Loucy (cell line): ENCODE measurements around the gene PTPA.
A peak's percentile ranks its signal among the peaks of the same experiment; 100 is the strongest.

Experiments
- H2AFZ ChIP-seq: fragments of 200-600 bp; sonication (generic); 2 replicates; pipeline ENCODE4 v1.6.0; 2016; ENCODE audit warnings: antibody characterized with exemption, mild to moderate bottlenecking, low read length, moderate library complexity
- H3F3A ChIP-seq: fragments of 200-600 bp; 2 replicates; pipeline ENCODE4 v1.6.0; 2016; ENCODE audit warnings: antibody characterized with exemption, low read depth, mild to moderate bottlenecking
- H3K27me3 ChIP-seq: fragments of 200-600 bp; sonication (generic); 2 replicates; pipeline ENCODE4 v1.6.1; 2014; ENCODE audit warnings: low read length, mild to moderate bottlenecking; ENCODE audit not compliant: insufficient read depth, poor library complexity, severe bottlenecking
- H3K36me3 ChIP-seq: fragments of 200-600 bp; sonication (generic); 2 replicates; pipeline ENCODE4 v1.6.1; 2016; ENCODE audit warnings: low read length; ENCODE audit not compliant: insufficient read depth
- H3K4me1 ChIP-seq: fragments of 200-600 bp; sonication (generic); 2 replicates; pipeline ENCODE4 v1.5.1; 2014; ENCODE audit warnings: low read length, mild to moderate bottlenecking; ENCODE audit not compliant: insufficient read depth, poor library complexity, severe bottlenecking
- H3K4me2 ChIP-seq: fragments of 200-600 bp; sonication (generic); 2 replicates; pipeline ENCODE4 v1.6.0; 2014; ENCODE audit warnings: antibody characterized with exemption, low read length, low read depth, mild to moderate bottlenecking; ENCODE audit not compliant: poor library complexity, severe bottlenecking
- H3K4me3 ChIP-seq: fragments of 200-600 bp; sonication (generic); 2 replicates; pipeline ENCODE4 v1.5.1; 2014; ENCODE audit warnings: low read length, mild to moderate bottlenecking, mixed read lengths; ENCODE audit not compliant: poor library complexity, severe bottlenecking
- H3K79me2 ChIP-seq: fragments of 200-600 bp; sonication (generic); 2 replicates; pipeline ENCODE4 v1.6.1; 2014; ENCODE audit warnings: low read length; ENCODE audit not compliant: insufficient read depth
- H3K9ac ChIP-seq: fragments of 200-600 bp; sonication (generic); 2 replicates; pipeline ENCODE4 v1.6.0; 2014; ENCODE audit warnings: mild to moderate bottlenecking, low read depth, low read length, moderate library complexity; ENCODE audit not compliant: poor library complexity, severe bottlenecking
- H3K9me2 ChIP-seq: fragments of 200-600 bp; sonication (generic); replicated peaks from 2 replicates; pipeline ENCODE4 v1.6.1; 2016; ENCODE audit warnings: low read depth, low read length, mixed read lengths
- H3K9me3 ChIP-seq: fragments of 200-600 bp; sonication (generic); 2 replicates; pipeline ENCODE4 v1.6.1; 2014; ENCODE audit warnings: mild to moderate bottlenecking, antibody characterized with exemption, low read length, low read depth; ENCODE audit not compliant: insufficient read depth
- H4K20me1 ChIP-seq: fragments of 200-600 bp; sonication (generic); 2 replicates; pipeline ENCODE4 v1.6.0; 2014; ENCODE audit warnings: antibody characterized with exemption, low read length, mild to moderate bottlenecking; ENCODE audit not compliant: insufficient read depth, poor library complexity, severe bottlenecking
- EZH2phosphoT487 ChIP-seq: fragments of 200-600 bp; IDR thresholded peaks from 2 replicates; pipeline ENCODE4 v1.6.1; 2018; ENCODE audit warnings: antibody characterized with exemption, mild to moderate bottlenecking, moderate library complexity, borderline replicate concordance
- TF ChIP-seq, protein P1 (sequence below): fragments of 200-600 bp; sonication (generic); conservative IDR thresholded peaks from 2 replicates; pipeline ENCODE4 v1.5.1; 2014; ENCODE audit warnings: mild to moderate bottlenecking, antibody characterized with exemption, low read length

Gene PTPA

DNA sequence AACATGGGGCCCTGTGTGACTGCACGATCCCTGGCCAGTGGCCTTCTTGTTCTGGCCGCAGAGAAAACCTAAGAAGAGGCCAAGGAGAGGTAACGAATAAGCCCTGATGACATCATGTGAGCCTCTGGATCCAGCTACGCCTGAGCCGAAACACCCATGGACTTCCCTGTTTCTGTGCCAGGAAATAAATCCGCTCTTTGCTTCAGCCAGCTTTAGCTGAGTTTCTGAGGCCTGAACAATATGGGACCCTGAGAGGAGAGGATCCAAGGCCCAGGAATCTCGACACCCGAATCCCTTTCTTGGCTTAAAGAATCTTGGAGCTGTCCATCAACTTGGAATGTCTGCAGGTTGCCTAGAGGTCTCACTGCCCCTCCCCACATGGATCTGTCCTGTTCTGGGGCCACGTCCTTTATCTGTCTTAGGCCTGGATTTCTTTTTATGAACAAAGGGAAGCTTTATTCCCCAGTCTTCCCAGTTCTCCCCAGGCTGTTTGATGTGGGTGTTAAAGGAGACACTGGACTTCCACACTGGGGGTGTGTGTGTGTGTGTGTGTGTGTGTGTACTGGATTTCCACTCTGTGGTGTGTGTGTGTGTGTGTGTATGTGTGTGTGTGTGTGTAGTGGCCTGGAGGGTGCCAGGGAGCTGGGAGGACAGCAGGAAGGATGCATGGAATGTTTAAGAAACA lies 53.2 kb downstream of the PTPA start:
- no peaks in the 10 kb centered on the region for H3F3A ChIP-seq
- H3K4me1 ChIP-seq: peaks cover 17% of the 10 kb centered on the region
- H3K9me2 ChIP-seq: no peaks in the 10 kb centered on the region
- no peak overlapping the region for H3K4me3 ChIP-seq
- no peak overlapping the region for H2AFZ ChIP-seq
- H3K79me2 ChIP-seq: no peaks in the 10 kb centered on the region
- H3K4me2 ChIP-seq: no peak overlapping the region
- H3K9ac ChIP-seq: no peak overlapping the region
- H3K27me3 ChIP-seq: no peaks in the 10 kb centered on the region
- no peaks in the 10 kb centered on the region for H4K20me1 ChIP-seq
- H3K9me3 ChIP-seq: no peaks in the 10 kb centered on the region
- no peaks in the 10 kb centered on the region for H3K36me3 ChIP-seq
- TF ChIP-seq, protein P1, sequence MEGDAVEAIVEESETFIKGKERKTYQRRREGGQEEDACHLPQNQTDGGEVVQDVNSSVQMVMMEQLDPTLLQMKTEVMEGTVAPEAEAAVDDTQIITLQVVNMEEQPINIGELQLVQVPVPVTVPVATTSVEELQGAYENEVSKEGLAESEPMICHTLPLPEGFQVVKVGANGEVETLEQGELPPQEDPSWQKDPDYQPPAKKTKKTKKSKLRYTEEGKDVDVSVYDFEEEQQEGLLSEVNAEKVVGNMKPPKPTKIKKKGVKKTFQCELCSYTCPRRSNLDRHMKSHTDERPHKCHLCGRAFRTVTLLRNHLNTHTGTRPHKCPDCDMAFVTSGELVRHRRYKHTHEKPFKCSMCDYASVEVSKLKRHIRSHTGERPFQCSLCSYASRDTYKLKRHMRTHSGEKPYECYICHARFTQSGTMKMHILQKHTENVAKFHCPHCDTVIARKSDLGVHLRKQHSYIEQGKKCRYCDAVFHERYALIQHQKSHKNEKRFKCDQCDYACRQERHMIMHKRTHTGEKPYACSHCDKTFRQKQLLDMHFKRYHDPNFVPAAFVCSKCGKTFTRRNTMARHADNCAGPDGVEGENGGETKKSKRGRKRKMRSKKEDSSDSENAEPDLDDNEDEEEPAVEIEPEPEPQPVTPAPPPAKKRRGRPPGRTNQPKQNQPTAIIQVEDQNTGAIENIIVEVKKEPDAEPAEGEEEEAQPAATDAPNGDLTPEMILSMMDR: no peak
- no peak for TF ChIP-seq EZH2phosphoT487

GRCh38 chr9:129165198-129165597 lies 54.0 kb downstream of the PTPA start:
- Histone ChIP-seq H3K9ac (no peak overlapping the region), H3K27me3 (no peaks in the 10 kb centered on the region), H3K9me3 (no peaks in the 10 kb centered on the region)

DNA sequence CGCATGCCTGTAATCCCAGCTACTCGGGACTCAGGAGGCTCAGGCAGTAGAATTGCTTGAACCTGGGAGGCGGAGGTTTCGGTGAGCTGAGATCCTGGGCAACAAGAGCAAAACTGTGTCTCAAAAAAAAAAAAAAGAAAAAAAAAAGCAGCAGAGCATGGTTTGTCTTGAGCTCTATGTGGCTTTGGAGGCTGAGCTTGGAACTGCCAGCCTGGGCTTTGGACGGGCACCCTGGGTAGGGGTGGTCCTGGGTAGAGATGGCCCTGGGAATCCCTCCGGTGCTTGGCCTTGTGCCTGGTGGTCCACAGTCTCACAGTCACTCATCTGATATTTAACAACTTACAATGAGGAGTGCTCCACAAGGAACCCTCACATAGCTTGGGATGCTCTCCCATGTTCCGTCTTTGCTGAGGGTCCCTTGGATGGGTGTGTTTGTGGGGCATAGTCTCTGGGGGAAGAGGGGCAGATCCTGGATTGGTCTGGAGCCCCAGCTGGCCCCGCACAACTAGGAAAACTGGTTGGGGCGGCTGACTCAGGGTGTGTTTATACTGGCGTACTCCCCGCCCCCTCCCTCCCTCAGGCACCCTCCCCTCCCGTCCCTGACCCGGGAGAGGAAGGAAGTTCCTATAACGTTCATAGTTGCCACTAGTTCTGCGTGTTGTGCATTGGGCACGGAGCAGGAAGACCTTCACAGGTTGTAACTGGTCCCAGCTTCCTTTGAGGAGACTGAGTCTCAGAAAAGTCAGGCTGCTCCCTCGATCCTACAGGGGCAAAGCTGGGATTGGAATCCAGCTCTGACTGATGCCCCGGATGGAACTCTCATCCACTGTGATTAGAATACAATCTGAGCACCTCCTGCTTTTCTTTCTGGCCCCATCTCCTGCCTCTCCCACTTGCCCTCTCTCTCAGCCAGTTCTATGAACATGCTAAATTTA lies 55.7 kb downstream of the PTPA start:
- peak overlapping the region; percentile 72 for H3K9ac ChIP-seq
- peak overlapping the region; percentile 30; the same call in 1 of the 2 replicates for H2AFZ ChIP-seq
- TF ChIP-seq EZH2phosphoT487: no peak
- TF ChIP-seq, protein P1: no peak
- H3F3A ChIP-seq: no peaks in the 10 kb centered on the region
- no peaks in the 10 kb centered on the region for H3K79me2 ChIP-seq
- peaks cover 19% of the 10 kb centered on the region for H3K4me1 ChIP-seq
- H3K4me2 ChIP-seq: peak overlapping the region; percentile 80
- H3K36me3 ChIP-seq: no peaks in the 10 kb centered on the region
- no peaks in the 10 kb centered on the region for H3K9me2 ChIP-seq
- H3K4me3 ChIP-seq: peak overlapping the region; percentile 68
- H3K27me3 ChIP-seq: no peaks in the 10 kb centered on the region
- H4K20me1 ChIP-seq: no peaks in the 10 kb centered on the region
- no peaks in the 10 kb centered on the region for H3K9me3 ChIP-seq

More at GRCh38 chr9:129165198-129165597, 54.0 kb downstream of the PTPA start:
- TF ChIP-seq, protein P1: no peak
- TF ChIP-seq EZH2phosphoT487: no peak
- H3K79me2 ChIP-seq: no peaks in the 10 kb centered on the region
- no peak overlapping the region for H3K4me2 ChIP-seq
- no peaks in the 10 kb centered on the region for H3K36me3 ChIP-seq
- no peak overlapping the region for H3K4me3 ChIP-seq
- no peaks in the 10 kb centered on the region for H3F3A ChIP-seq
- peaks cover 19% of the 10 kb centered on the region for H3K4me1 ChIP-seq
- H2AFZ ChIP-seq: no peak overlapping the region
- H3K9me2 ChIP-seq: no peaks in the 10 kb centered on the region
- H4K20me1 ChIP-seq: no peaks in the 10 kb centered on the region
